HCT116 (cell line): Measurements from ENCODE around the gene LRP11. TPM values are rescaled to one million over a fixed set of nuclear protein-coding genes. Genes with fewer than 3 reads are reported as not detected.

ENCODE experiments used
- ATAC-seq: fragments of 200-7000 bp; cut with Tn5 transposase; 2 replicates; pipeline ENCODE4 v1.9.1; 2020; ENCODE audit warnings: mild to moderate bottlenecking, moderate library complexity
- BruUV-seq: library from RNA; stranded (reverse); fragments of 400-500 nt; replicated peaks from 2 replicates; lab custom pipeline; 2021; lab: Mats Ljungman, UMichigan
- CTCF ChIA-PET: fragments of 300-600 bp; sonication (Branson Sonifier 250); formaldehyde crosslinking; loops from one replicate; lab custom pipeline; 2021; ENCODE audit warnings: antibody characterized with exemption; lab: Charles Lee
- POLR2A ChIA-PET: fragments of 300-600, 350-600 bp; sonication (Branson Sonifier 250); formaldehyde crosslinking; loops from one replicate; lab custom pipeline; 2021; ENCODE audit warnings: antibody characterized with exemption; lab: Charles Lee
- RAD21 ChIA-PET, 2 experiments: fragments of 300-600 bp; sonication (Branson Sonifier 250); formaldehyde crosslinking; loops; one replicate each; lab custom pipeline; 2023; ENCODE audit warnings: low total read pairs in 2 of 2; ENCODE audit not compliant: uncharacterized antibody in 2 of 2, unreplicated experiment in 2 of 2, low non-redundant PET in 1 of 2; lab: Charles Lee
- DNase-seq: peaks from one replicate; pipeline ENCODE4 v3.0.0-alpha.2; 2010; ENCODE audit warnings: low read depth, low spot score
- H2AFZ ChIP-seq: fragments of 200-600 bp; shearing (Covaris generic), sonication (generic); 2 replicates; pipeline ENCODE4 v1.6.1; 2017; ENCODE audit warnings: low read depth, mixed run types, mixed read lengths, antibody characterized with exemption, low read length; ENCODE audit not compliant: poor library complexity, severe bottlenecking
- H3K27ac ChIP-seq: 2 replicates; pipeline ENCODE4 v1.5.1; 2012; ENCODE audit warnings: low read depth, low read length
- H3K27me3 ChIP-seq: fragments of 200-600 bp; sonication (generic); 2 replicates; pipeline ENCODE4 v1.6.1; 2016; ENCODE audit warnings: mixed run types, low read length, mixed read lengths; ENCODE audit not compliant: insufficient read depth
- H3K36me3 ChIP-seq, 2 experiments: fragments of 200-500 bp in 1 of 2; fragments of 200-600 bp in 1 of 2; sonication (Bioruptor generic) in 1 of 2; sonication (generic) in 1 of 2; 2 replicates each; pipeline versions ENCODE4 v1.5.1 to v1.6.1; 2014 to 2016; ENCODE audit warnings: low read length in 2 of 2, inconsistent platforms in 1 of 2, mixed read lengths in 1 of 2, mixed run types in 1 of 2; ENCODE audit not compliant: insufficient read depth in 2 of 2, control insufficient read depth in 1 of 2
- H3K4me1 ChIP-seq, 2 experiments: fragments of 200-600 bp in 1 of 2; sonication (generic) in 1 of 2; 2 replicates each; pipeline versions ENCODE4 v1.5.1 to v1.6.1; 2012 to 2017; ENCODE audit warnings: low read length in 2 of 2, inconsistent platforms in 1 of 2, mild to moderate bottlenecking in 1 of 2, mixed read lengths in 1 of 2, mixed run types in 1 of 2, moderate library complexity in 1 of 2; ENCODE audit not compliant: insufficient read depth in 2 of 2, control insufficient read depth in 1 of 2
- H3K4me2 ChIP-seq: fragments of 200-600 bp; sonication (generic); 2 replicates; pipeline ENCODE4 v1.6.1; 2017; ENCODE audit warnings: mixed run types, low read length, mixed read lengths
- H3K4me3 ChIP-seq, 2 experiments: fragments of 200-600 bp in 1 of 2; sonication (generic) in 1 of 2; replicated peaks in 1 of 2; 2 replicates each; pipeline ENCODE4 v1.5.1; 2011 to 2016; ENCODE audit warnings: low read length in 2 of 2, control low read depth in 1 of 2, low read depth in 1 of 2, mild to moderate bottlenecking in 1 of 2, mixed read lengths in 1 of 2, mixed run types in 1 of 2
- H3K79me2 ChIP-seq: fragments of 200-600 bp; sonication (generic); 2 replicates; pipeline ENCODE4 v1.6.1; 2017; ENCODE audit warnings: mild to moderate bottlenecking, mixed run types, low read length, moderate library complexity, mixed read lengths; ENCODE audit not compliant: insufficient read depth
- H3K9ac ChIP-seq: fragments of 200-600 bp; sonication (generic); 2 replicates; pipeline ENCODE4 v1.6.1; 2016; ENCODE audit warnings: low read length, mixed read lengths
- H3K9me2 ChIP-seq: fragments of 200-600 bp; sonication (generic), shearing (Covaris generic); 2 replicates; pipeline ENCODE4 v1.6.1; 2017; ENCODE audit warnings: mixed run types, mild to moderate bottlenecking, moderate library complexity; ENCODE audit not compliant: insufficient read depth
- H3K9me3 ChIP-seq, 2 experiments: fragments of 200-500 bp in 1 of 2; fragments of 200-600 bp in 1 of 2; sonication (Bioruptor generic) in 1 of 2; sonication (generic) in 1 of 2; 2 replicates each; pipeline ENCODE4 v1.6.1; 2014 to 2017; ENCODE audit warnings: low read length in 2 of 2, mixed read lengths in 2 of 2, inconsistent platforms in 1 of 2, low read depth in 1 of 2, mild to moderate bottlenecking in 1 of 2, mixed run types in 1 of 2, moderate library complexity in 1 of 2; ENCODE audit not compliant: control insufficient read depth in 1 of 2, insufficient read depth in 1 of 2
- H4K20me1 ChIP-seq: fragments of 200-600 bp; sonication (generic), shearing (Covaris generic); 2 replicates; pipeline ENCODE4 v1.6.1; 2017; ENCODE audit warnings: mixed run types, mild to moderate bottlenecking, moderate library complexity; ENCODE audit not compliant: insufficient read depth
- ATF3 ChIP-seq: IDR thresholded peaks from 2 replicates; pipeline ENCODE4 v1.6.1; 2012
- CBX3 ChIP-seq: IDR thresholded peaks from 2 replicates; pipeline ENCODE4 v1.6.1; 2012; ENCODE audit warnings: low read depth
- CEBPB ChIP-seq: IDR thresholded peaks from 2 replicates; pipeline ENCODE4 v1.6.1; 2012; ENCODE audit warnings: low read depth
- EGR1 ChIP-seq: IDR thresholded peaks from 2 replicates; pipeline ENCODE4 v1.6.1; 2012; ENCODE audit warnings: low read depth
- EZH2 ChIP-seq: fragments of 200-600 bp; sonication (generic); IDR thresholded peaks from 2 replicates; pipeline ENCODE4 v1.6.1; 2017; ENCODE audit warnings: antibody characterized with exemption, mixed run types
- EZH2phosphoT487 ChIP-seq: fragments of 200-600 bp; IDR thresholded peaks from 2 replicates; pipeline ENCODE4 v1.6.1; 2018; ENCODE audit warnings: antibody characterized with exemption, borderline replicate concordance
- FOSL1 ChIP-seq: IDR thresholded peaks from 2 replicates; pipeline ENCODE4 v1.6.1; 2012; ENCODE audit warnings: low read depth
- JUND ChIP-seq: IDR thresholded peaks from 2 replicates; pipeline ENCODE4 v1.6.1; 2012
- POLR2AphosphoS5 ChIP-seq: IDR thresholded peaks from 2 replicates; pipeline ENCODE4 v1.6.1; 2011; ENCODE audit warnings: mild to moderate bottlenecking, low read depth, low read length, moderate library complexity
- RAD21 ChIP-seq: IDR thresholded peaks from 2 replicates; pipeline ENCODE4 v1.6.1; 2012; ENCODE audit warnings: low read depth, mild to moderate bottlenecking
- SIN3A ChIP-seq: IDR thresholded peaks from 2 replicates; pipeline ENCODE4 v1.6.1; 2012; ENCODE audit warnings: low read depth
- SP1 ChIP-seq: IDR thresholded peaks from 2 replicates; pipeline ENCODE4 v1.6.1; 2012; ENCODE audit warnings: low read depth
- ZBTB33 ChIP-seq: IDR thresholded peaks from 2 replicates; pipeline ENCODE4 v1.6.1; 2011; ENCODE audit warnings: mild to moderate bottlenecking, low read length, moderate library complexity; ENCODE audit not compliant: insufficient replicate concordance; ENCODE audit errors: extremely low read depth
- ZFX ChIP-seq: fragments of 450-650 bp; IDR thresholded peaks from 2 replicates; pipeline ENCODE4 v1.6.1; 2017
- ZNF274 ChIP-seq: fragments of 200-500 bp; sonication (Bioruptor generic); IDR thresholded peaks from 2 replicates; pipeline ENCODE4 v1.6.1; 2014; ENCODE audit warnings: mild to moderate bottlenecking, low read depth, low read length, inconsistent platforms
- intact Hi-C: fragments of 100-400 bp; cut with micrococcal nuclease; formaldehyde crosslinking; loops from 2 replicates; pipeline ENCODE4 v1.10.0; 2022
- total RNA-seq: library from RNA; stranded (reverse); gene quantifications from one replicate; pipeline ENCODE4 v1.2.1, GENCODE V29; 2021; ENCODE audit not compliant: unreplicated experiment
- TF ChIP-seq, protein P1 (sequence below), 3 experiments: fragments of 200-600 bp in 1 of 3; sonication (generic) in 1 of 3; IDR thresholded peaks in 2 of 3; conservative IDR thresholded peaks in 1 of 3; 2 replicates each; pipeline ENCODE4 v1.5.1; 2012 to 2017; ENCODE audit warnings: low read depth in 2 of 3, low read length in 2 of 3, antibody characterized with exemption in 1 of 3, borderline replicate concordance in 1 of 3, control low read depth in 1 of 3, mild to moderate bottlenecking in 1 of 3, mixed read lengths in 1 of 3, mixed run types in 1 of 3, moderate library complexity in 1 of 3; ENCODE audit not compliant: insufficient read depth in 1 of 3

LRP11 gene
- total RNA-seq, 1 experiment from 2014 or later: 27.8 TPM

DNA sequence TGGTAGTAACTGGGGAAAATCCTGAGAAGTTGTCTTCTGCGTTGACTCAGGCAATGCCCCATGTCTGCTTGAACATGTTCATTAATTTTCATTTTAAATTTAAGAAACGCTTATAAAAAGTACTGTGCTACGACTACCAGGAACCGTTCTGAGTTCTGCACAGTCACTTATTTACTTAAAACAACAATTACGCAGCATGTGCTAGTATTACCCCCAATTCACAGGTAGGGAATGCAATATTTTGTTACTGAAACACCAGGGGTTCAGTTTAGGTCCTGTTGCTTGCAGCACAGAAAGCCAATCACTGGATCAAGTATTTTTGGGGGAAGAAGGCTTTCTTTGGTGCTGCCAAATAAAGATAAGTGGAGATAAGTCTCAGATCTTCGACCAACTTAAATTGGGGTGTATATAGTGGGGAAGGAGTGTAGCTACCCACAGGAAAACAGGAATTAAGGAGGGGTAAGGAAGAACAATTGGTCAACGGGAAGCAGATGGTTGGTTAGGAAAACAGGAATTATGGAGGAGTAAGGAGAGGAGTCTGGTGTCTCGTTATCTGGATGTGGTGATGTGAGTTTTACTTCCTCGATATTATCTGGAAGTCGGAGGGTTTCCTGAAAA lies 5.2 kb upstream of the LRP11 start:
- Histone ChIP-seq H3K4me3 (no peak overlapping the region), H3K4me1 (peaks cover 2 to 23% of the 10 kb centered on the region in 2 experiments; a peak in 3 of 4 replicates), H4K20me1 (no peaks in the 10 kb centered on the region), H3K9me2 (no peaks in the 10 kb centered on the region), H3K27me3 (no peaks in the 10 kb centered on the region), H3K9ac (no peak overlapping the region), H3K36me3 (no peaks in the 10 kb centered on the region), H3K79me2 (no peaks in the 10 kb centered on the region), H3K9me3 (no peaks in the 10 kb centered on the region; a peak in 1 of 4 replicates), H2AFZ (no peak overlapping the region), H3K27ac (no peak overlapping the region), H3K4me2 (no peak overlapping the region)
- no TSS peak for BruUV-seq
- ChIA-PET RAD21 (no interaction called here), POLR2A (no interaction called here), CTCF (no interaction called here)
- TF ChIP-seq RAD21: no peak
- no peak for TF ChIP-seq ZFX
- TF ChIP-seq EGR1: no peak
- TF ChIP-seq JUND: no peak
- no peak for TF ChIP-seq ZNF274
- TF ChIP-seq CBX3: no peak
- no peak for TF ChIP-seq ZBTB33
- no peak for TF ChIP-seq CEBPB
- TF ChIP-seq EZH2phosphoT487: no peak
- TF ChIP-seq POLR2AphosphoS5: no peak
- no peak for TF ChIP-seq FOSL1
- no peak for TF ChIP-seq ATF3
- TF ChIP-seq, protein P1, sequence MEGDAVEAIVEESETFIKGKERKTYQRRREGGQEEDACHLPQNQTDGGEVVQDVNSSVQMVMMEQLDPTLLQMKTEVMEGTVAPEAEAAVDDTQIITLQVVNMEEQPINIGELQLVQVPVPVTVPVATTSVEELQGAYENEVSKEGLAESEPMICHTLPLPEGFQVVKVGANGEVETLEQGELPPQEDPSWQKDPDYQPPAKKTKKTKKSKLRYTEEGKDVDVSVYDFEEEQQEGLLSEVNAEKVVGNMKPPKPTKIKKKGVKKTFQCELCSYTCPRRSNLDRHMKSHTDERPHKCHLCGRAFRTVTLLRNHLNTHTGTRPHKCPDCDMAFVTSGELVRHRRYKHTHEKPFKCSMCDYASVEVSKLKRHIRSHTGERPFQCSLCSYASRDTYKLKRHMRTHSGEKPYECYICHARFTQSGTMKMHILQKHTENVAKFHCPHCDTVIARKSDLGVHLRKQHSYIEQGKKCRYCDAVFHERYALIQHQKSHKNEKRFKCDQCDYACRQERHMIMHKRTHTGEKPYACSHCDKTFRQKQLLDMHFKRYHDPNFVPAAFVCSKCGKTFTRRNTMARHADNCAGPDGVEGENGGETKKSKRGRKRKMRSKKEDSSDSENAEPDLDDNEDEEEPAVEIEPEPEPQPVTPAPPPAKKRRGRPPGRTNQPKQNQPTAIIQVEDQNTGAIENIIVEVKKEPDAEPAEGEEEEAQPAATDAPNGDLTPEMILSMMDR (IDR thresholded peaks at IDR 0.05 in 2 of 3, conservative IDR thresholded peaks at IDR 0.05 in 1 of 3; ENCODE audit: borderline replicate concordance in 1 of 3, insufficient read depth in 1 of 3, low read depth in 2 of 3, low read length in 2 of 3): no peak
- no peak for TF ChIP-seq SIN3A
- no peak for TF ChIP-seq SP1
- TF ChIP-seq EZH2: no peak
- intact Hi-C loops: no loop called here
- ATAC-seq (no peak), DNase-seq (no peak)
